NCI-H2227 (cell line): ENCODE results near the gene POU4F1.
"Not testable (repeated sequence)": the region's sequence is repeated elsewhere in the genome, so short reads cannot be mapped to it uniquely, and the experiment has no call there.

Source experiments
- DNase-seq: peaks from one replicate; lab custom pipeline; 2025; ENCODE audit not compliant: unreplicated experiment; lab: John Stamatoyannopoulos, UW

The POU4F1 gene

GRCh38 chr13:78603240-78603957 is at the start of gene POU4F1:
POU4F1 (minus strand) TSS chr13:78603552; CDS start chr13:78603326, 226 bp downstream.
- DNase-seq, result peak; percentile 92

GRCh38 chr13:78652651-78653050 is 49.3 kb upstream of the POU4F1 start:
- no peak for DNase-seq

GRCh38 chr13:78650717-78651083 is 47.3 kb upstream of the POU4F1 start:
- DNase-seq, result no peak

GRCh38 chr13:78649997-78650716 is 46.8 kb upstream of the POU4F1 start:
- no peak for DNase-seq

- DNase-seq, result not testable (repeated sequence)
Measured at GRCh38 chr13:78647109-78647678, 43.8 kb upstream of the POU4F1 start.

- DNase-seq, result no peak
Measured at GRCh38 chr13:78638216-78638615, 34.9 kb upstream of the POU4F1 start.

GRCh38 chr13:78636495-78636894 is 33.1 kb upstream of the POU4F1 start:
- DNase-seq, result no peak

- no peak for DNase-seq
Measured at GRCh38 chr13:78632996-78633395, 29.6 kb upstream of the POU4F1 start.

GRCh38 chr13:78631077-78631476 is 27.7 kb upstream of the POU4F1 start:
- DNase-seq, result no peak

- no peak for DNase-seq
Measured at GRCh38 chr13:78630511-78630910, 27.2 kb upstream of the POU4F1 start.

- no peak for DNase-seq
Measured at GRCh38 chr13:78625384-78625783, 22.0 kb upstream of the POU4F1 start.

GRCh38 chr13:78623132-78623531 is 19.8 kb upstream of the POU4F1 start:
- no peak for DNase-seq

- DNase-seq, result no peak
Measured at GRCh38 chr13:78620936-78621470, 17.7 kb upstream of the POU4F1 start.

GRCh38 chr13:78618411-78618810 is 15.1 kb upstream of the POU4F1 start:
- DNase-seq, result no peak

GRCh38 chr13:78611040-78611439 is 7.7 kb upstream of the POU4F1 start:
- DNase-seq, result no peak

GRCh38 chr13:78610381-78610883 is 7.1 kb upstream of the POU4F1 start:
- DNase-seq, result no peak

- no peak for DNase-seq
Measured at GRCh38 chr13:78609464-78610205, 6.3 kb upstream of the POU4F1 start.

GRCh38 chr13:78608688-78609463 is 5.5 kb upstream of the POU4F1 start:
- no peak for DNase-seq

GRCh38 chr13:78608252-78608687 is 4.9 kb upstream of the POU4F1 start:
- no peak for DNase-seq
